ENCODE measurements around the gene MAMLD1. TPM values are rescaled to one million over a fixed set of nuclear protein-coding genes. Genes with fewer than 3 reads are reported as not detected.
A peak's percentile ranks its signal among the peaks of the same experiment; 100 is the strongest.
"Not testable (repeated sequence)": the region's sequence is repeated elsewhere in the genome, so short reads cannot be mapped to it uniquely, and the experiment has no call there.

The MAMLD1 gene
- total RNA-seq, 2 donors from 2014 or later, result 1.7 to 1.9 TPM

GRCh38 chrX:150337026-150337425 lies 26.1 kb upstream of the MAMLD1 start:
- ATAC-seq (no peak), DNase-seq (no peak)
- H3K9me3 ChIP-seq (ENCODE audit: control insufficient read depth, low read length, poor library complexity, severe bottlenecking), result no peaks in the 10 kb centered on the region
- Mint-ChIP-seq H3K27me3 (no peaks in the 10 kb centered on the region), H3K4me3 (no peak overlapping the region), H3K4me1 (peaks cover 3% of the 10 kb centered on the region), H3K27ac (no peak overlapping the region), H3K36me3 (ENCODE audit: low read depth) (no peaks in the 10 kb centered on the region)

DNA sequence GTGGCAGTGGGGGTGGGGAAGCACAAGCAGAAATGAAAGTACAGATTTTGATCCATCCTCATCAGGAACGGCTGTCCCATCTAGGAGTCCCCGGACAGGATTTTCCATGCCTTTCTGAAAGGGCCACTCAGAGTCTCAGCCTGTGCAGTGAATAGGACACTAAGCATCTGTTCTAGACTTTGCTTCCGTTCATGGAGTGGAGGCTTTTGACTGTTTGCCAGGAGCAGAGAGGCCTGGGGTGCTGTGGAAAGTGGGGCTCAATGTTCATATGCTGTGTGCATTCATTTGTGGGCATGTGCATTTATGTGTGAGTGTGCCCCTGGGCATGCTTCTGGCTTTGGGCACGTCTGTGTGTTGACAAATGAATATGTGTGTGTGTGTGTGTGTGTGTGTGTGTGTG lies 25.6 kb upstream of the MAMLD1 start:
- DNase-seq (no peak), ATAC-seq (no peak)
- peaks cover 3% of the 10 kb centered on the region for H3K4me1 Mint-ChIP-seq
- H3K27ac Mint-ChIP-seq, result no peak overlapping the region
- no peaks in the 10 kb centered on the region for H3K36me3 Mint-ChIP-seq (ENCODE audit: low read depth)
- H3K27me3 Mint-ChIP-seq, result no peaks in the 10 kb centered on the region
- H3K4me3 Mint-ChIP-seq, result no peak overlapping the region
- H3K9me3 ChIP-seq (ENCODE audit: control insufficient read depth, low read length, poor library complexity, severe bottlenecking), result no peaks in the 10 kb centered on the region

DNA sequence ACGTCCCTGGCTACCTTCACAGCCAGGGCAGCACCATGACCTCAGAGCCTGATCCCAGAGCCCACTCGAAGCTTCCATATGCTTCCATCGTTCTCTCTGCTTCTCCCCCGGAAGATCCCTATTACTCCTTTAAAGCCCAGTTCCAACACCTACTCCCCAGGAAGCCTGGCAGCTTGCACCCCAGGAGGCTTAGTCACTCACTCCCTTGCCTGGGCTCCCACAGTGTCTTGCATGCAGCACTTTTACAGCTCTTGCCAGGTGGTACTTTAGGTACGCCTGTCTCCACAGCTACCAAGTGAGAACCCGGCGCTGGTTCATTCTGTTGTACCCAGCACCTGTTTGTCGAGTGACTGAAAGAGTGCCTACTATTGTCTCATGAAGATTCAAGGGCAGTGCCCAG lies 24.5 kb upstream of the MAMLD1 start:
- Mint-ChIP-seq H3K36me3 (ENCODE audit: low read depth) (no peaks in the 10 kb centered on the region), H3K27ac (no peak overlapping the region), H3K4me1 (no peaks in the 10 kb centered on the region), H3K4me3 (no peak overlapping the region), H3K27me3 (no peaks in the 10 kb centered on the region)
- no peaks in the 10 kb centered on the region for H3K9me3 ChIP-seq (ENCODE audit: control insufficient read depth, low read length, poor library complexity, severe bottlenecking)
- ATAC-seq (no peak), DNase-seq (no peak)

GRCh38 chrX:150339736-150340135 lies 23.4 kb upstream of the MAMLD1 start:
- Mint-ChIP-seq H3K27ac (no peak overlapping the region), H3K4me3 (no peak overlapping the region), H3K36me3 (ENCODE audit: low read depth) (no peaks in the 10 kb centered on the region), H3K27me3 (no peaks in the 10 kb centered on the region), H3K4me1 (peaks cover 2% of the 10 kb centered on the region)
- no peak for DNase-seq
- no peak for ATAC-seq
- H3K9me3 ChIP-seq (ENCODE audit: control insufficient read depth, low read length, poor library complexity, severe bottlenecking), result no peaks in the 10 kb centered on the region

DNA sequence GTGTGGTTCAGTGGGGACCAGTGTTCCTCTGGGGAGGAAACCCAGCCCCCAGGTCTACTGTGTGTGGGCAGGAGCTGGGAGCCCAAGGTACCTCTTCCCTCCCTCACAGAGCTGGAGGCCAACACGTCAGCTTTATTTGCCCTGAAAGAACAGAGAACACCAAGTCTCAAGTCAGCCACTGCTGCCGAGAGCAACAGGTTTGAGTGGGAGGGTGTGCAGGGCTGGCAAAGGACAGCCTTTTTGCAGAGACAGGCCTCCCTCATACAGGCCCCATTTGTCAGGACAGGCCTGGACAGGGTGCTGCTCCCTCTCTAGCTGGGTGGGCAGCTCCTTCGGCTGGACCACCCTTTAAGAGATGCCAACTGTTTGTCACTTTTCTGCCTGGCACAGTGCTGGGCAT lies 22.8 kb upstream of the MAMLD1 start:
- H3K36me3 Mint-ChIP-seq (ENCODE audit: low read depth); H3K27me3 Mint-ChIP-seq; ATAC-seq; H3K9me3 ChIP-seq (ENCODE audit: control insufficient read depth, low read length, poor library complexity, severe bottlenecking); DNase-seq; H3K4me3 Mint-ChIP-seq; H3K27ac Mint-ChIP-seq; H3K4me1 Mint-ChIP-seq: not testable (repeated sequence)

DNA sequence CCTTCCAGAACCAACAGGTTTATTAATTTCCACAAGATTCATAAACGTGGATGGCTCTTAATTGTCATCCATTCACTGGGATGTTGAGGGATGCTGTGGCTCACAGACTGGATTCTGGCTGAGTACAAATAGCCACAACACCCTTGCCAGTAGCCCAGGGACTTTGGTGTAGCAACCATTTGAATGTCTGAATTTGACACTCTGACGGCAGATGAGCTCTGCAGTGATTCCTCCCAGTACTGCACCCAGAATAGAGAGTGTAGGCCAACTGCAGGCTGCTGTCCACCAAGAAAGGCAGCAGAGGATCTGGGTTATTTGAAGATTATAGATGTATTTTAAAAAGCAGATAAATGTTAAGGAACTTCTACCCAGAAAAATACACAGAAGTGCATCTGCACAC lies 15.6 kb upstream of the MAMLD1 start:
- Mint-ChIP-seq H3K4me3 (no peak overlapping the region), H3K36me3 (ENCODE audit: low read depth) (no peaks in the 10 kb centered on the region), H3K4me1 (peaks cover 2% of the 10 kb centered on the region), H3K27me3 (peaks cover 5% of the 10 kb centered on the region), H3K27ac (no peak overlapping the region)
- DNase-seq, result no peak
- H3K9me3 ChIP-seq (ENCODE audit: control insufficient read depth, low read length, poor library complexity, severe bottlenecking), result no peaks in the 10 kb centered on the region
- ATAC-seq, result no peak

DNA sequence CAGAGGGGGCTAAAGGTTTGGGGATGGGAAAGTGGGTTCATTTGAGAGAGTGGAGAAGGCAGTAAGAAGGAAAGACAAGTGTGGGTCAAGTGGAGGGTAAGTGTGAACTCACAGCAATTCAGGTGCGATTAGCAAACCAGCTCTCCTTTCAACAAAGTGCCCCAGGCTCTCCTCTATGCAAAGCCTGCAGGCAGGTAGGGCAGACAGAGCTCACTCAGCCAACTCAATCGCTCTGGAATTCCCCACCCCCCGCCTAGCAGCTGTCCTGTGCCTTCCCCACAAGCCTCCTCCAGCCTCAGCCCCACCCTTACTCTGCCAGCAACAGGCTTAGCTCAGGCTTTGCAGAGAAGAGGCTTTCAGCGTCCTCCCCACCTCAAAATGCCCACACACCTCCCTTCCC lies 14.8 kb upstream of the MAMLD1 start:
- H3K27me3 Mint-ChIP-seq, result peaks cover 5% of the 10 kb centered on the region
- no peaks in the 10 kb centered on the region for H3K9me3 ChIP-seq (ENCODE audit: control insufficient read depth, low read length, poor library complexity, severe bottlenecking)
- H3K4me1 Mint-ChIP-seq, result peaks cover 2% of the 10 kb centered on the region
- H3K27ac Mint-ChIP-seq, result no peak overlapping the region
- no peaks in the 10 kb centered on the region for H3K36me3 Mint-ChIP-seq (ENCODE audit: low read depth)
- DNase-seq (no peak), ATAC-seq (no peak)
- no peak overlapping the region for H3K4me3 Mint-ChIP-seq

GRCh38 chrX:150352114-150352513 lies 11.0 kb upstream of the MAMLD1 start:
- DNase-seq (no peak), ATAC-seq (no peak)
- H3K27me3 Mint-ChIP-seq, result peaks cover 5% of the 10 kb centered on the region
- no peaks in the 10 kb centered on the region for H3K4me1 Mint-ChIP-seq
- H3K36me3 Mint-ChIP-seq (ENCODE audit: low read depth), result no peaks in the 10 kb centered on the region
- H3K9me3 ChIP-seq (ENCODE audit: control insufficient read depth, low read length, poor library complexity, severe bottlenecking), result no peaks in the 10 kb centered on the region
- no peak overlapping the region for H3K27ac Mint-ChIP-seq
- no peak overlapping the region for H3K4me3 Mint-ChIP-seq

DNA sequence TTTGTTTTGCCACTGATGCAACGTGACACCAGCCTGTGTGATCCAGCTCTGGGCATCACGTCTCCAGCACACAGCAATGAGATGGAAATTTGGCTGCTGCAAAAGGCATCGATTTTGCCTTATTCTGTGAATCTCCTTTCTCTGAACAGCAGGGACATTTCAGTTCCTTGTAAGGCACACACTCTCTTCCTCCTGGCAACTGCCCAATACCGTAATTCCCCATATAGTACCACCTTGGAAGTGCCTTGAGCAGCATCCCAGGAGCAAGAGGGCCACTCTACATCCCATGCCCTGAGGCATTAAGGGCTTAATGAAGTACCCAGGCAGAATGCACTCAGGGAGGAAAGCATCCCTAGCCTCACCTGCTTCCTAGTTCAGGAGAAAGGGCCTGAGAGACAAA lies 10.5 kb upstream of the MAMLD1 start:
- no peaks in the 10 kb centered on the region for H3K36me3 Mint-ChIP-seq (ENCODE audit: low read depth)
- no peaks in the 10 kb centered on the region for H3K4me1 Mint-ChIP-seq
- no peak overlapping the region for H3K4me3 Mint-ChIP-seq
- ATAC-seq (no peak), DNase-seq (no peak)
- H3K9me3 ChIP-seq (ENCODE audit: control insufficient read depth, low read length, poor library complexity, severe bottlenecking), result no peaks in the 10 kb centered on the region
- H3K27ac Mint-ChIP-seq, result no peak overlapping the region
- peaks cover 5% of the 10 kb centered on the region for H3K27me3 Mint-ChIP-seq

DNA sequence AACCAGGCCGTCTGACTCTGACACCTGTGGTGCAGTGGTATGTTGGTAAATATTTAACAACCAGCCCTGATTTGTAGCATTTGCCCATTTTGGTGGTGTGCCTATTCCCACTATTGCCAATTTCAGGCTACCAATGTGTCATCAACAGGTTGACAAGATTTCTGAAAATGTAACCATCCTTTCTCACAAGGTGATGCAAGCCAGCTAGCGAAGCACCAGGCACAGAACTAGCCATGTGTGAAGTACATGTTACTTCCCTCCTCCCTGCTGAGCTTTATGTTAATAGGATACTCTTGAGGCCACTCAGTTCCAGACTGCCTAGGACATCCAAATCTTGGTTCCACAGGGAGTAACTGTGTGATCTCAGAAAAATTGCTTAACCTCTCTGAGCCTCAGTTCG lies 7.2 kb upstream of the MAMLD1 start:
- no peak for ATAC-seq

GRCh38 chrX:150357790-150358189 lies 5.3 kb upstream of the MAMLD1 start:
- no peaks in the 10 kb centered on the region for H3K36me3 Mint-ChIP-seq (ENCODE audit: low read depth)
- no peaks in the 10 kb centered on the region for H3K9me3 ChIP-seq (ENCODE audit: control insufficient read depth, low read length, poor library complexity, severe bottlenecking)
- DNase-seq (no peak), ATAC-seq (no peak)
- no peaks in the 10 kb centered on the region for H3K27me3 Mint-ChIP-seq
- peaks cover 13% of the 10 kb centered on the region for H3K4me1 Mint-ChIP-seq
- no peak overlapping the region for H3K4me3 Mint-ChIP-seq
- H3K27ac Mint-ChIP-seq, result no peak overlapping the region

More for the DNA sequence above, 7.2 kb upstream of the MAMLD1 start:
- no peak for DNase-seq
- H3K27me3 Mint-ChIP-seq, result no peaks in the 10 kb centered on the region
- no peak overlapping the region for H3K27ac Mint-ChIP-seq
- no peaks in the 10 kb centered on the region for H3K9me3 ChIP-seq (ENCODE audit: control insufficient read depth, low read length, poor library complexity, severe bottlenecking)
- H3K36me3 Mint-ChIP-seq (ENCODE audit: low read depth), result no peaks in the 10 kb centered on the region
- peaks cover 4% of the 10 kb centered on the region for H3K4me1 Mint-ChIP-seq
- no peak overlapping the region for H3K4me3 Mint-ChIP-seq

DNA sequence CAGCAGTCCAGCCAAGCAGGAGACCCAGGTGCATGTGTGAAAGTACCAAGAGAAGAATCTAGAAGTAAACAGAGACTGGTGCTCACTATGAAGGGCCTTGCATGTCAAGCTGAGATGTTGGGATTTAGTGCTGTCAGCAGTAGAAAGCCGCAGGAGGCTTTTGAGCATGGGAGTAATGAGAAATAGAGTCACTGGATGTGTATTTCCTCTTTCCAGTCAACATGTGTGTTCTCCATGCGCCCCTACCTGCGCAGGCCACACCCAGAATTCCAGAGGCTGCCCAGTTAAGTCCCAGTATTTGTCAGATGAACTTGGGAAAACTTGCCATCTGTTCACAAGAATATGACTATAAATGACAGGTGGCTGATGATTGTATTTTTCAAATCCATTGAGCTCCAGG lies 4.5 kb upstream of the MAMLD1 start:
- no peak for DNase-seq
- H3K36me3 Mint-ChIP-seq (ENCODE audit: low read depth), result no peaks in the 10 kb centered on the region

GRCh38 chrX:150360331-150360730 lies 2.8 kb upstream of the MAMLD1 start:
- DNase-seq, result no peak
- H3K4me3 Mint-ChIP-seq, result peak overlapping the region; percentile 67

More for the DNA sequence above, 4.5 kb upstream of the MAMLD1 start:
- no peak overlapping the region for H3K4me3 Mint-ChIP-seq
- peaks cover 13% of the 10 kb centered on the region for H3K4me1 Mint-ChIP-seq
- no peak for ATAC-seq
- no peaks in the 10 kb centered on the region for H3K9me3 ChIP-seq (ENCODE audit: control insufficient read depth, low read length, poor library complexity, severe bottlenecking)
- no peak overlapping the region for H3K27ac Mint-ChIP-seq
- no peaks in the 10 kb centered on the region for H3K27me3 Mint-ChIP-seq

DNA sequence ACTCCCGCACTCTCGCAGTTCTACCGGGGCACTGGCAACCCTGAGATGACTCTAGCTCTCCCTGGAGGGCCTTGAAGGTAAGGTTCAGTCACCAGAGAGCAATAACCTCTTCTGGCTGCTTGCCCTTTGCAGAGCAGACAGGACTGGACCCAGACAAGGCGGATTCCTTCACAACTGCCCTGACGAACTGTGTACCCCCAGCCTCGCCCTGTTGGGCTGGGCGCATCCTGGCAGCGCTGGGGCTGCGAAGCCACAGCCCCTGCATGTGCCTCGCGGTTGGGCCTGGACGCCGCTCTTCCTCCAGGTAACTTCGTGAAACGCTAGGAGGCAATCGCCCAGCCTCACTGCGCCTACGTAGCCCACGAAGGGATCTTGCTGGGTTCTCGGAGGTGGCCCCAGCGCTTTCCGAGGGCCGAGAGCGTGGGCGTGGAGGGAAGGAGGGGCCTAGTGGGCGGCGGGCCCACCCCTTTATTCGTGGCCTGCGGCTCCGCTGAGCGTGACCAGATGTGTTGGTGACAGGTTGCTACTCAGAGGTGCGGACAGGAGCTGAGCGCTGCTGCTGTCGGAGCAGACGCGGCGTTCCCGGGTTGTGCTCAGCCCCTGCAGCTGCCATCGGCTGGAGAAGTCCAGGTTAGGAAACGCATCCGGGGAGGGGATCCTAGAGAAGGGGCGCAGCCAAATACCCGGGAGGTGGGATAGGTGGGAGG lies 1.9 kb upstream of the MAMLD1 start:
- ATAC-seq (peak; percentile 35), DNase-seq (peak in 2 of 3 donors; percentile 12 to 17)
- Mint-ChIP-seq H3K36me3 (ENCODE audit: low read depth) (no peaks in the 10 kb centered on the region), H3K27me3 (no peaks in the 10 kb centered on the region), H3K4me3 (peak overlapping the region; percentile 95), H3K4me1 (peaks cover 17% of the 10 kb centered on the region), H3K27ac (no peak overlapping the region)
- H3K9me3 ChIP-seq (ENCODE audit: control insufficient read depth, low read length, poor library complexity, severe bottlenecking), result no peaks in the 10 kb centered on the region

More at GRCh38 chrX:150360331-150360730, 2.8 kb upstream of the MAMLD1 start:
- Mint-ChIP-seq H3K36me3 (ENCODE audit: low read depth) (no peaks in the 10 kb centered on the region), H3K27ac (no peak overlapping the region), H3K4me1 (peaks cover 13% of the 10 kb centered on the region), H3K27me3 (no peaks in the 10 kb centered on the region)
- ATAC-seq, result no peak
- H3K9me3 ChIP-seq (ENCODE audit: control insufficient read depth, low read length, poor library complexity, severe bottlenecking), result no peaks in the 10 kb centered on the region

Data from T-helper 17 cell (primary cell).